GM19239 (cell line): Measurements from ENCODE around the gene TPRX1.
A peak's percentile ranks its signal among the peaks of the same experiment; 100 is the strongest.
"Not testable (repeated sequence)": the region's sequence is repeated elsewhere in the genome, so short reads cannot be mapped to it uniquely, and the experiment has no call there.

Experiments
- DNase-seq: peaks from one replicate; pipeline ENCODE4 v3.0.0; 2011; ENCODE audit warnings: low spot score; ENCODE audit not compliant: insufficient read length
- FAIRE-seq: peaks from 2 replicates; lab custom pipeline; 2011; peaks lifted over from hg19 to GRCh38; lab: Jason Lieb, UNC

TPRX1 gene

DNA sequence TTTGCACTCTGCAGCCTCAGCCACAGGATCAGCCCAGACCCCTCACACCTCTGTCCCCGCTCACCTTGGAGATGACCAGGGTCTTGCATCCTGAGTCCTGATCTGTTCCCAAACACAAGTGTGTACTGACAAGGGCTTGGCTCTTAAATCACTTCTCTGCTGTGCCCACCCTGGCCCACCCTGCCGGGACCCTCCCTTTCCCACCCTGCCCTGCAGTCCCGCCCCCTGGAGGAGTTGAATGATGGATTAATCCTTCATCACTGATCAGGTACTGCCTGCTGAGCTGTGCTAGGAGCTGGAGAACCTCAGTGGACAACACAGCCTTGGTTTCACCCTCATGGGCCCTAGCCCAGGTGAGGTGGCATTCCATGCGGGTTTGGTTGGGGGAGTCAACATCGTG is at the start of gene TPRX1:
TPRX1 (minus strand) TSS at position 101 of the 400 bp plus-strand sequence; CDS start at position 89, 12 bp downstream.
- not testable (repeated sequence) for FAIRE-seq, DNase-seq

DNA sequence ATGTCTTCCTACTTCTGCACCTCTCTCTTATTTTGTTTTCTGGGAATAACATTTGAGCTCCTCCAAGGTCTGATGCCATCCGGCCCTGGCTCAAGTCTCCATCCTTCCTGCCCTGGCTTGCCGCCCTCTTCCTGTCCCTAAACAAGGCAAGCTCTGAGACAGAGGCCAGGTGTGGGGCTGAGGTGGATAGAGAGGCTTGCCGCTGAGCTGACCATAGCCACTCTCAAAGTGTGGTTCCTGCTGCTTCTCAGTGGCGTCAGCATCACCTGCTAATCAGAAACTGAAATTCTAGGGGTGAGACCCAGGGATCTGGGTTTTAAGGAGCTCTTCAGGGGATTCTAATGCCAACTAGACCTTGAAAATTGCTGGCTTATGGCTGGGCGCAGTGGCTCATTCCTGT is 48.7 kb upstream of the TPRX1 start:
- DNase-seq (no peak), FAIRE-seq (no peak)

GRCh38 chr19:47848823-47849473 is 44.6 kb upstream of the TPRX1 start:
- no peak for DNase-seq
- no peak for FAIRE-seq

GRCh38 chr19:47848425-47848822 is 44.1 kb upstream of the TPRX1 start:
- no peak for FAIRE-seq
- DNase-seq: no peak

DNA sequence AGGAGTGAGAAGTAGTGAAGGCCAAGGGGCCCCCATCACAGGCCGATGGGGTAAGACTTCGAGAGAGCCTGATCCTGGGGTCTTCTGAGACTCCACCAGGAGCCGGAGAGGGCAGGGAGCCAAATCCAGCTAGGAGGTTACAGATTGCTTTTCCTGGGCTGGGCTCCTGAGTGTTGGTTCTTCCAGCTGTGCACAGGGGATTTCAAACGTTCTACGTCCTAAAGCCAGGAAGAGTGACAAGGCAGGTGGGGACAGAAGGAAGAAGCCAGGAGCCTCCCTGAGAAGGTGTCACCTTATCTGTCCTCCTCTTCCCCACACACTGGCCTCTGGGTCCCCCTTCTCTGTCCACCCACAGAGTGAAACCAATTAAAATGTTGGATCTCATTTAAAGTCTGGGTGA is 38.6 kb upstream of the TPRX1 start:
- FAIRE-seq (no peak), DNase-seq (no peak)

DNA sequence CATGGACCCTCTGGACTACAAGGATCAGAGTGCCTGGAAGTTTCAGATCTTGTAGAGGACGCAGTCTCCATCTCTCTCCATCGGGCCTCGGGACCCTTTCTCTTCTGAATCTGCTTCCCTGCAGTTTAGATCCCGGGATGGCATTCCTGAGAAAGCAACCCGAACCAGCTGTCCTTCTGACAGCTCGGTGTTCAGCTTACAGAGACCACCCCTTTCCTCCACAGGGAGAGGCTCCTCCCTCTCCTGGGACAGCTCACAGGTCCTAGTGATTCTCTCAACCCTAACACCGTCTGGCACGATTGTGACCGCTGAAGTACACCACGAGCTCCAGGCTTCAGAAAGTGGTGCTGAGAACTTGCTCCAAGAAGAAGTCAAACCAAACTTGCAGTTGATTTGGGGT is 35.6 kb upstream of the TPRX1 start:
- no peak for FAIRE-seq
- no peak for DNase-seq

DNA sequence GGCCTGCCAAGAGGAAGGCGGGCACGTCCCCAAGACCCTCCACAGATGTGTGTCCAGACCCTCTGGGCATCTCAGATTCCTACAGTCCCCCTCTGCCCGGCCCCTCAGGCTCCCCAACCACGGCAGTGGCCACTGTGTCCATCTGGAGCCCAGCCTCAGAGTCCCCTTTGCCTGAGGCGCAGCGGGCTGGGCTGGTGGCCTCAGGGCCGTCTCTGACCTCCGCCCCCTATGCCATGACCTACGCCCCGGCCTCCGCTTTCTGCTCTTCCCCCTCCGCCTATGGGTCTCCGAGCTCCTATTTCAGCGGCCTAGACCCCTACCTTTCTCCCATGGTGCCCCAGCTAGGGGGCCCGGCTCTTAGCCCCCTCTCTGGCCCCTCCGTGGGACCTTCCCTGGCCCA is 35.1 kb upstream of the TPRX1 start:
- no peak for DNase-seq
- FAIRE-seq: no peak

DNA sequence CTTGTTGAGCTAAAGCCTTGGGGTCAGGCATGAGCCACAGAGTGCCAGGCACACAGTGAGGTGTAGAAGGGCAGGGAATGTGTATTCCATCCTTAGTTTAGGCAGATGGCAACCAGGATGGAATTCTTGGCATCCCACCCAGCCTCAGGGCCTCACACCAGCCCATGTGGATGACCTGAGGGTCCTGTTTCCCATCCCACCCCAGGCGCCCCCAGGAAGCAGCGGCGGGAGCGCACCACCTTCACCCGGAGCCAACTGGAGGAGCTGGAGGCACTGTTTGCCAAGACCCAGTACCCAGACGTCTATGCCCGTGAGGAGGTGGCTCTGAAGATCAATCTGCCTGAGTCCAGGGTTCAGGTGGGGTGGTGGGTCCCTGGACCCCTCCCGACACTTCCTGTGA is 31.7 kb upstream of the TPRX1 start:
- no peak for FAIRE-seq

DNA sequence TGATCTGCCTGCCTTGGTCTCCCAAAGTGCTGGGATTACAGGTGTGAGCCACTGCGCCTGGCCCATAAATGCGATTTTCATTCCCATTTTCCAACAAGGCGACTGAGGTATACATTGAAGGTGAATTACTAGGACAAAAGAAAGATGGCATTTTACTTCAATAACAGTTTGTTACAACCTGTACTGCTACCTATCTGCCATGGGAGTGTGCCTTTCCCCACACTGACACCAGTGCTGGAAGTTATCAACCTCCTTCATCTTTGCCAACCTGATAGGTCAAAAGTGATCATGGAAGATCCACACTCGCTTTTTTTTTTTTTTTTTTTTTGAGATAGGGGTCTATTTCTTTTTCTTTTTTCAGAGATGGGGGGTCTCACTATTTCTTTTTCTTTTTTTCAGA is 28.4 kb upstream of the TPRX1 start:
- no peak for DNase-seq

More for the DNA sequence above, 31.7 kb upstream of the TPRX1 start:
- no peak for DNase-seq

GRCh38 chr19:47826800-47827199 is 22.4 kb upstream of the TPRX1 start:
- DNase-seq: no peak
- no peak for FAIRE-seq

More for the DNA sequence above, 28.4 kb upstream of the TPRX1 start:
- no peak for FAIRE-seq

- FAIRE-seq: no peak
- DNase-seq: no peak
These were observed 20.0 kb upstream of the TPRX1 start for GRCh38 chr19:47824396-47824795.

DNA sequence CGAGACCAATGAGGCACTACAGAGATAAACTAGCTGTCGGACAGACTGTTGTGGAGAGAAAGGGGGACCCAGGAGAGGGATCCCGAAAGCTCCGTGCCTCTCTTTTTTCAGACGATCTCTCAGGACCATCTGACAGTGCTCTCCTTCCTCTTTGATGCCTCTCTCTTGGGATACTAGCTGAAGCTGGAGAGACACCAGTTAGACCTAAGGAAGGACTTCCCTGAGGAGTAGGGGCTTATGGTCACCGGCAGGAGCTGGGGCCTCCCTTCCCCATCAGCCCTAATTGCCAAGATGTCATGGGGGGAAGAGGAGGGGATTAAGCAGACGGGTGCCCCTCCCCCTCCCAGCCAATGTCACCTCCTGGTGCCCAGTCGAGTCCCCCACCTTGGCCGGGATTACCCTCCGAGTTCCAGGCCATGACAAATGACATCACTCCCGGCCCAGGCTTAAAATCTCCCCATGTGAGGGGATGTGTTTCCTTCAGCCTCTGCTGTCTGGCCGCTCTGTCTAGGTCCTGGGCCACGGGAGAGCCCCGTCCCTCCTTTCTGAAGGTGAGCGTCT is 17.2 kb upstream of the TPRX1 start, which contains the start of gene CRX:
CRX (plus strand) TSS at position 478 of the 561 bp plus-strand sequence. CDS start 12,507 bp downstream, outside the sequence.
- no peak for DNase-seq
- no peak for FAIRE-seq

- FAIRE-seq (no peak), DNase-seq (no peak)
These were observed 16.1 kb upstream of the TPRX1 start for GRCh38 chr19:47820410-47820809.

GRCh38 chr19:47819858-47820257 is 15.5 kb upstream of the TPRX1 start:
- FAIRE-seq: no peak
- no peak for DNase-seq

DNA sequence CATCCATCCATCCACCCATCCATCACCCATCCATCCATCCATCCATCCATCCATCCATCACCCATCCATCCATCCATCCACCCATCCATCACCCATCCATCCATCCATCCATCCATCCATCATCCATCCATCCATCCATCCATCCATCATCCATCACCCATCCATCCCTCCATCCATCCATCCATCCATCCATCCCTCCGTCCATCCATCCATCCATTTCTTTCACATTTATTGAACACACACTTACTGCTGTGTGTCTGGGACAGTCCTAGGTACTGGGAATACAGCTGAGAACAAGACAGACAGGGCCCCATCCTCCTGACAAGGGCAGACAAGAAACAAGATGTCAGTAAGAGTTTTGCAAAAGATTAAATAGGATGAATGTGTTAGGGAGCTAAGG is 13.9 kb upstream of the TPRX1 start:
- FAIRE-seq, DNase-seq: not testable (repeated sequence)

- DNase-seq, FAIRE-seq: not testable (repeated sequence)
These were observed 11.9 kb upstream of the TPRX1 start for GRCh38 chr19:47816270-47816669.

GRCh38 chr19:47813995-47814328 is 9.6 kb upstream of the TPRX1 start:
- FAIRE-seq (no peak), DNase-seq (no peak)

DNA sequence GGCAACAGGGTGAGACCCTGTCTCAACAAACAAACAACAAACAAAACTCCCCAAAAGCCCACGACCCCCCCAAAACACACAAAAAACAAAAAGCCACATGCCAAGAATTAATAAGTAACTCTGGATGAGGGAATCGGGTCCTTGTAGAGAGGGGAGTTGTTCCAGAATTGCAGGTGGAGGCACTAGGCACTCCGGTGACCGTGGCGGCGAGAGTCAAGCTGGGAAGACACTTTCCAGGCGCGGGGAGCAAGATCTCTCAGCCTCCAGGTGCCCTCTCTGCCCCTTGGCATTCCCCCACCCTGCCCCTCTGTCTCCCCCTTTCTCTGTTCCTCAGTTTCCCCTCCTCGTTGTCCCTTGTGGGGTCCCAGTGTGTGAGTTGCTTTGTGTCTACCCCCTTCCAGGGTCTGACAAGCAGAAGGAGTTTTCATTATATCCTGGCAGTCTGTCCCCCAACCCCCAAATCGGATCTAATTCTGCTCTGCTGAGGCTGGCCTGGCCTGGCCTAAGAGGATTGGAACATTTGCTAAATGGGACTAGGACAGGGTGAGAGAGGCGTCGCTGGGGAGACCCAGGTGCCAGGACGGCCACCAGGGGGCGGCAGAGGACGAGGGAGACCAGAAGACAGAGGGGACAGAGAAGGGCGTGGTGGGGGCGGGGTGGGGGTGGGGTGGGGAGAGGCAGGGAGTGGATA is 9.1 kb upstream of the TPRX1 start:
- FAIRE-seq (no peak), DNase-seq (peak; percentile 73)

DNA sequence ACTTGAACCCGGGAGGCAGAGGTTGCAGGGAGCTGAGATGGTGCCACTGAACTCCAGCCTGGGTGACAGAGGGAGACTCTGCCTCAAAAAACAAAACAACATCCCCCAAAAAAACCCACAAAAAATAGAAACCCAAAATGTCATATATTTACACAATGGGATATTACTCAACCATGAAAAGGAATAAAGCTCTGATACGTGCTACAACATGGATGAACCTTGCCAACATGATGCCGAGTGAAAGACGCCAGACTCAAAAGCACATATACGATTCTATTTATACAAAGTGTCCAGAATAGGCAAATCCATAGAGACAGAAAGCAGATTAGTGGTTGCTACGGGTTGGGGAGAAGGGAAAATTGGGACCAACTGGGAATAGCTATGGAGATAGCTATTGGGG is 2.1 kb upstream of the TPRX1 start:
- FAIRE-seq (no peak), DNase-seq (no peak)

- FAIRE-seq (no peak), DNase-seq (no peak)
These were observed 962 bp upstream of the TPRX1 start for GRCh38 chr19:47805313-47805712.

DNA sequence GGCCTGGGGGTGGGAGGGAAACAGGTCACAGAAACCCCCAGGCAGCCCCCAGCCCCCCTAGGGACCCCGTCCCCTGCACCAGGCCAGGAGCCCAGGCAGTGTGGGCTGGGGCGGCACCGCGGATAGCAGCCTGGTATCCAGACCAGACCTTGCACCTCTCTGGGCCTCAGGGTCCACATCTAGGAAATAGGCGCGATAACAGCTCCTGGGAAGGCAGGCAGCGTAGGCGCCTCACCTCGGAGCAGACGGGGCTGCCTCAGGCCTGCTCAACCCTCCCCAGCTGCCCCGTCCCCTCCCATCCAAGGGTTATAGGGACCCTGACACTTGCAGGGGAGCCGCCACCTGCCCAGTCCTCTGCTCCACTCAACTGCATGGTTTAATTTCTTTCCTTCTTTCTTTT is 680 bp downstream of the TPRX1 start:
- DNase-seq, FAIRE-seq: not testable (repeated sequence)
